Mammary epithelial cell (primary cell): ENCODE data around the gene PRR20C.

ENCODE experiments used
- CTCF ChIP-seq, 2 donors: IDR thresholded peaks in 1 of 2; conservative IDR thresholded peaks in 1 of 2; 2 replicates each; pipeline ENCODE4 v1.5.1; 2011 to 2012; ENCODE audit warnings: inconsistent platforms in 2 of 2, low read length in 2 of 2, mild to moderate bottlenecking in 2 of 2, control low read depth in 1 of 2, low read depth in 1 of 2; ENCODE audit not compliant: insufficient read depth in 1 of 2; ENCODE audit errors: extremely low read depth in 1 of 2
- EZH2 ChIP-seq: IDR thresholded peaks from 2 replicates; pipeline ENCODE4 v1.6.1; 2012; ENCODE audit warnings: low read length, inconsistent platforms, borderline replicate concordance

GRCh38 chr13:57138988-57139387 lies 14.9 kb upstream of the PRR20C start:
- TF ChIP-seq EZH2 = no peak
- no peak for TF ChIP-seq CTCF (conservative IDR thresholded peaks at IDR 0.05 in 1 of 2, IDR thresholded peaks at IDR 0.05 in 1 of 2; ENCODE audit: extremely low read depth in 1 of 2, insufficient read depth in 1 of 2, low read depth in 1 of 2, low read length in 2 of 2)
